C4-2B (cell line): Measurements from ENCODE around the gene ZNF384.

Source experiments
- H3K27ac ChIP-seq: fragments of 450-650 bp; 2 replicates; pipeline ENCODE4 v1.5.1; 2017
- CTCF ChIP-seq: fragments of 450-650 bp; conservative IDR thresholded peaks from 2 replicates; pipeline ENCODE4 v1.5.1; 2017; ENCODE audit warnings: mild to moderate bottlenecking
- ZFX ChIP-seq: fragments of 450-650 bp; IDR thresholded peaks from 2 replicates; pipeline ENCODE4 v1.6.1; 2017

ZNF384 gene

GRCh38 chr12:6703631-6704030 lies 14.5 kb upstream of the ZNF384 start:
- H3K27ac ChIP-seq = no peak overlapping the region
- TF ChIP-seq ZFX = no peak
- no peak for TF ChIP-seq CTCF

GRCh38 chr12:6701078-6701768 lies 12.0 kb upstream of the ZNF384 start:
- H3K27ac ChIP-seq = no peak overlapping the region
- TF ChIP-seq CTCF (no peak), ZFX (no peak)

- H3K27ac ChIP-seq = no peak within 1 kb of the TSS
- TF ChIP-seq CTCF = no peak
- TF ChIP-seq ZFX = no peak
Observed at GRCh38 chr12:6700646-6701051, 11.5 kb upstream of the ZNF384 start, which contains the start of gene PIANP. Gene PIANP (minus strand): TSS chr12:6700815. CDS start chr12:6698061, 2,754 bp downstream.

- TF ChIP-seq CTCF (no peak), ZFX (no peak)
- no peak overlapping the region for H3K27ac ChIP-seq
Observed at GRCh38 chr12:6699989-6700645, 10.9 kb upstream of the ZNF384 start.

GRCh38 chr12:6699259-6699988 lies 10.2 kb upstream of the ZNF384 start:
- TF ChIP-seq CTCF (no peak), ZFX (no peak)
- no peak overlapping the region for H3K27ac ChIP-seq

GRCh38 chr12:6698352-6699046 lies 9.3 kb upstream of the ZNF384 start:
- H3K27ac ChIP-seq = no peak overlapping the region
- TF ChIP-seq ZFX (no peak), CTCF (no peak)
